H9 (cell line): Measurements from ENCODE around the gene FOXP4. TPM values are rescaled to one million over a fixed set of nuclear protein-coding genes. Genes with fewer than 3 reads are reported as not detected.

Experiments
- DNase-seq: peaks from one replicate; pipeline ENCODE4 v3.0.0-alpha.2; 2017
- H2AFZ ChIP-seq: one replicate; pipeline ENCODE4 v1.6.1; 2013; ENCODE audit warnings: mild to moderate bottlenecking, low read length, control low read depth, moderate library complexity
- H2AK5ac ChIP-seq: 2 replicates; pipeline ENCODE4 v1.6.1; 2013; ENCODE audit warnings: low read length, control low read depth, mixed read lengths; ENCODE audit not compliant: insufficient read length
- H2BK120ac ChIP-seq: one replicate; pipeline ENCODE4 v1.6.1; 2013; ENCODE audit warnings: low read depth, mild to moderate bottlenecking, low read length, control low read depth, inconsistent platforms; ENCODE audit not compliant: poor library complexity, severe bottlenecking
- H2BK12ac ChIP-seq: 2 replicates; pipeline ENCODE4 v1.6.1; 2013; ENCODE audit warnings: low read length, control low read depth, mixed read lengths, low read depth; ENCODE audit not compliant: insufficient read length
- H2BK15ac ChIP-seq: 2 replicates; pipeline ENCODE4 v1.6.1; 2013; ENCODE audit warnings: low read depth, low read length, control low read depth
- H2BK20ac ChIP-seq: one replicate; pipeline ENCODE4 v1.6.1; 2013; ENCODE audit warnings: low read depth, mild to moderate bottlenecking, low read length, control low read depth, inconsistent platforms; ENCODE audit not compliant: poor library complexity, severe bottlenecking
- H2BK5ac ChIP-seq: 2 replicates; pipeline ENCODE4 v1.6.1; 2013; ENCODE audit warnings: low read length, control low read depth, mixed read lengths; ENCODE audit not compliant: insufficient read length
- H3K14ac ChIP-seq: 2 replicates; pipeline ENCODE4 v1.6.1; 2013; ENCODE audit warnings: low read length, control low read depth; ENCODE audit not compliant: insufficient read depth
- H3K18ac ChIP-seq: 2 replicates; pipeline ENCODE4 v1.6.1; 2013; ENCODE audit warnings: low read depth, mild to moderate bottlenecking, mixed read lengths, low read length, control low read depth; ENCODE audit not compliant: insufficient read length
- H3K23ac ChIP-seq: 2 replicates; pipeline ENCODE4 v1.6.1; 2013; ENCODE audit warnings: low read length, control low read depth, mixed read lengths, low read depth; ENCODE audit not compliant: insufficient read length
- H3K23me2 ChIP-seq: 2 replicates; pipeline ENCODE4 v1.6.1; 2013; ENCODE audit warnings: low read depth, mild to moderate bottlenecking, mixed read lengths, low read length, control low read depth; ENCODE audit not compliant: insufficient read length, poor library complexity, severe bottlenecking
- H3K27ac ChIP-seq: 2 replicates; pipeline ENCODE4 v1.5.1; 2013; ENCODE audit warnings: low read length, control low read depth, mixed read lengths, low read depth; ENCODE audit not compliant: insufficient read length
- H3K27me3 ChIP-seq: 2 replicates; pipeline ENCODE4 v1.6.1; 2013; ENCODE audit warnings: low read length, control low read depth, inconsistent platforms; ENCODE audit not compliant: insufficient read depth
- H3K4ac ChIP-seq: 2 replicates; pipeline ENCODE4 v1.6.1; 2013; ENCODE audit warnings: low read depth, mild to moderate bottlenecking, control low read depth, inconsistent platforms, low read length, moderate library complexity
- H3K4me1 ChIP-seq: 2 replicates; pipeline ENCODE4 v1.6.1; 2013; ENCODE audit warnings: low read length, control low read depth, inconsistent platforms; ENCODE audit not compliant: insufficient read depth
- H3K4me2 ChIP-seq: 2 replicates; pipeline ENCODE4 v1.6.1; 2013; ENCODE audit warnings: low read length, control low read depth, mixed read lengths; ENCODE audit not compliant: insufficient read length, insufficient read depth
- H3K56ac ChIP-seq: 2 replicates; pipeline ENCODE4 v1.6.1; 2013; ENCODE audit warnings: low read depth, mild to moderate bottlenecking, mixed read lengths, low read length, control low read depth; ENCODE audit not compliant: insufficient read length
- H3K79me1 ChIP-seq: 2 replicates; pipeline ENCODE4 v1.6.1; 2013; ENCODE audit warnings: low read depth, mild to moderate bottlenecking, moderate library complexity, low read length, control low read depth, inconsistent platforms; ENCODE audit not compliant: insufficient read depth, poor library complexity, severe bottlenecking
- H3K79me2 ChIP-seq: 2 replicates; pipeline ENCODE4 v1.6.1; 2013; ENCODE audit warnings: low read length, control low read depth, inconsistent platforms; ENCODE audit not compliant: insufficient read depth
- H3K9ac ChIP-seq: 2 replicates; pipeline ENCODE4 v1.6.1; 2013; ENCODE audit warnings: low read length, control low read depth, mixed read lengths; ENCODE audit not compliant: insufficient read length; ENCODE audit errors: extremely low read depth
- H3K9me3 ChIP-seq: one replicate; pipeline ENCODE4 v1.6.1; 2013; ENCODE audit warnings: low read depth, low read length, inconsistent platforms; ENCODE audit not compliant: control insufficient read depth
- H3T11ph ChIP-seq: one replicate; pipeline ENCODE4 v1.6.1; 2013; ENCODE audit warnings: mild to moderate bottlenecking, low read length, control low read depth, inconsistent platforms
- H4K20me1 ChIP-seq: one replicate; pipeline ENCODE4 v1.6.1; 2013; ENCODE audit not compliant: control insufficient read depth, insufficient read length, insufficient read depth
- H4K5ac ChIP-seq: 2 replicates; pipeline ENCODE4 v1.6.1; 2013; ENCODE audit warnings: low read depth, mild to moderate bottlenecking, mixed read lengths, low read length, control low read depth; ENCODE audit not compliant: insufficient read length
- H4K8ac ChIP-seq: replicated peaks from 2 replicates; pipeline ENCODE4 v1.6.1; 2013; ENCODE audit warnings: low read length, control low read depth, mixed read lengths, low read depth; ENCODE audit not compliant: insufficient read length
- H4K91ac ChIP-seq: 2 replicates; pipeline ENCODE4 v1.6.1; 2013; ENCODE audit warnings: low read depth, mild to moderate bottlenecking, moderate library complexity, mixed read lengths, low read length, control low read depth; ENCODE audit not compliant: insufficient read length
- H3K27ac Mint-ChIP-seq, 3 experiments: 2 replicates in 2 of 3; 3 replicates in 1 of 3; pipeline ENCODE4 v1.8.0; 2020 to 2021; ENCODE audit warnings: mixed read lengths in 3 of 3, mild to moderate bottlenecking in 1 of 3, moderate library complexity in 1 of 3
- H3K27me3 Mint-ChIP-seq: 2 replicates; pipeline ENCODE4 v1.8.0; 2021; ENCODE audit warnings: low read depth, mild to moderate bottlenecking, moderate library complexity, mixed read lengths
- H3K36me3 Mint-ChIP-seq, 3 experiments: 2 replicates in 2 of 3; 3 replicates in 1 of 3; pipeline ENCODE4 v1.8.0; 2020 to 2021; ENCODE audit warnings: low read depth in 3 of 3, mixed read lengths in 3 of 3; ENCODE audit not compliant: insufficient read depth in 1 of 3
- H3K4me1 Mint-ChIP-seq, 2 experiments: 2 replicates each; pipeline ENCODE4 v1.8.0; 2020; ENCODE audit warnings: mixed read lengths in 2 of 2
- H3K4me3 Mint-ChIP-seq, 2 experiments: 2 replicates in 1 of 2; 3 replicates in 1 of 2; pipeline ENCODE4 v1.8.0; 2020 to 2021; ENCODE audit warnings: mild to moderate bottlenecking in 2 of 2, mixed read lengths in 2 of 2, moderate library complexity in 1 of 2
- H3K9me3 Mint-ChIP-seq, 2 experiments: 2 replicates in 1 of 2; 3 replicates in 1 of 2; pipeline ENCODE4 v1.8.0; 2020; ENCODE audit warnings: mild to moderate bottlenecking in 2 of 2, mixed read lengths in 2 of 2, moderate library complexity in 1 of 2
- CTCF ChIP-seq: fragments of 200-600 bp; sonication (generic); conservative IDR thresholded peaks from 3 replicates; pipeline ENCODE4 v1.8.0; 2021; ENCODE audit warnings: antibody characterized with exemption, mild to moderate bottlenecking
- WGBS: extraction: QIAGEN DNeasy Blood & Tissue Kit; methylation state at CpG from one replicate; pipeline ENCODE4 v1.1.7; 2013; ENCODE audit warnings: missing lambda C conversion rate, low lambda C conversion rate, mixed read lengths; ENCODE audit not compliant: insufficient read length; ENCODE audit errors: extremely low coverage; 5-methylcytosine and 5-hydroxymethylcytosine counted together
- total RNA-seq: library from RNA; stranded (reverse); gene quantifications from 2 replicates; pipeline ENCODE4 v1.2.1, GENCODE V29; 2021

Gene FOXP4
- total RNA-seq, 1 experiment from 2014 or later: 18.2 TPM

GRCh38 chr6:41630946-41631345 lies 84.8 kb downstream of the FOXP4 start:
- Histone ChIP-seq H3K4me2 (no peak overlapping the region), H4K8ac (no peak overlapping the region), H4K20me1 (no peaks in the 10 kb centered on the region), H3K27me3 (no peaks in the 10 kb centered on the region; the same call in 1 of the 2 replicates), H3K4ac (no peak overlapping the region), H3K9me3 (no peaks in the 10 kb centered on the region), H3K56ac (no peak overlapping the region), H3K27ac (no peak overlapping the region), H2BK12ac (no peak overlapping the region), H3K79me1 (no peaks in the 10 kb centered on the region), H3K4me1 (peaks cover 2% of the 10 kb centered on the region; the same call in 1 of the 2 replicates), H3K79me2 (no peaks in the 10 kb centered on the region), H2AK5ac (no peak overlapping the region), H4K91ac (no peak overlapping the region), H3K9ac (no peak overlapping the region), H2BK15ac (no peak overlapping the region), H3K23me2 (no peaks in the 10 kb centered on the region), H3T11ph (no peak overlapping the region), H3K18ac (no peak overlapping the region), H3K23ac (no peak overlapping the region), H3K14ac (no peak overlapping the region), H2BK120ac (no peak overlapping the region), H2BK5ac (no peak overlapping the region), H2BK20ac (no peak overlapping the region), H4K5ac (no peak overlapping the region), H2AFZ (no peak overlapping the region)
- H3K4me1 Mint-ChIP-seq: peaks cover 8 to 10% of the 10 kb centered on the region in 2 experiments
- H3K9me3 Mint-ChIP-seq: no peaks in the 10 kb centered on the region
- H3K4me3 Mint-ChIP-seq: no peak overlapping the region
- peaks cover 36% of the 10 kb centered on the region for H3K27me3 Mint-ChIP-seq
- H3K27ac Mint-ChIP-seq: no peak overlapping the region
- WGBS: no CpG with 5 or more reads among the region's 8 CpGs
- DNase-seq: no peak
- no peak for TF ChIP-seq CTCF
- H3K36me3 Mint-ChIP-seq: no peaks in the 10 kb centered on the region; a peak in 1 of 7 replicates
